ENCODE data around the gene PRDM11.

DNA sequence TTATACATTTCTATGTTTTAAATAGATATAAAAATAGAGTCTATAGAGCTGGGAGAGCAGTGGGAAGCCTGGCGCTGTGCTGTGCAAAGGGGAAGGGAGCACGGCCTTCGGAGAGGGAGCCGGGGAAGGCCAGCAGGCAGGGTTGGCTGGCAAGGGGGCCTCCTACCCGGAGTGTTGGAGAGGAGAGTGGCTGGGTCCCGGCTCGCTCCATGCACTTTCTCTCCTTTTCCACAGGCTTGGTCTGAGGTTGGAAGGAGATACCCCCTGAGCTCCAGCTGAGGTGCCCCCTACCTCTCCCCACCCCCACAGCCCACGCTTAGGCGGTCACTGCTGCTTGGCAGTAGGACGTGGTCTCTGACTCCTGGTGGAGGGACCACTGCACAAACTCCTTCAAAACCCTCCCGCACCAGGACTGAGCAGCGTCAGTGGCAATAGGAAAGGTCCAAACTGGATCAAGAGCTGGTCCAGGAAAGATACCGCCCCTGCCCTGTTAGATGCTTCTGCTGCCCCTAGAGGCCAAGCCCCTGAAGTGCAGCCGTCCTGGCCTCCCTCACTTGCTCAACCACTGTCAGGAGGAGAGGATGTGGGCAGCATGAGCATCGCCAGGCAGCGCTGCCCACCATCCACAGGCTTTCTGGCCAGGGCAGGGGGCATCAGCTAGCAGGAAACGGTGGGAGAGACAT lies 86.8 kb downstream of the PRDM11 start:
- TF ChIP-seq, protein P1, sequence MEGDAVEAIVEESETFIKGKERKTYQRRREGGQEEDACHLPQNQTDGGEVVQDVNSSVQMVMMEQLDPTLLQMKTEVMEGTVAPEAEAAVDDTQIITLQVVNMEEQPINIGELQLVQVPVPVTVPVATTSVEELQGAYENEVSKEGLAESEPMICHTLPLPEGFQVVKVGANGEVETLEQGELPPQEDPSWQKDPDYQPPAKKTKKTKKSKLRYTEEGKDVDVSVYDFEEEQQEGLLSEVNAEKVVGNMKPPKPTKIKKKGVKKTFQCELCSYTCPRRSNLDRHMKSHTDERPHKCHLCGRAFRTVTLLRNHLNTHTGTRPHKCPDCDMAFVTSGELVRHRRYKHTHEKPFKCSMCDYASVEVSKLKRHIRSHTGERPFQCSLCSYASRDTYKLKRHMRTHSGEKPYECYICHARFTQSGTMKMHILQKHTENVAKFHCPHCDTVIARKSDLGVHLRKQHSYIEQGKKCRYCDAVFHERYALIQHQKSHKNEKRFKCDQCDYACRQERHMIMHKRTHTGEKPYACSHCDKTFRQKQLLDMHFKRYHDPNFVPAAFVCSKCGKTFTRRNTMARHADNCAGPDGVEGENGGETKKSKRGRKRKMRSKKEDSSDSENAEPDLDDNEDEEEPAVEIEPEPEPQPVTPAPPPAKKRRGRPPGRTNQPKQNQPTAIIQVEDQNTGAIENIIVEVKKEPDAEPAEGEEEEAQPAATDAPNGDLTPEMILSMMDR (IDR thresholded peaks at IDR 0.05 in 8 of 11, conservative IDR thresholded peaks at IDR 0.05 in 3 of 11) = peak; percentile 50 to 90 (median 80)
- TF ChIP-seq POLR2A (IDR thresholded peaks at IDR 0.05) = no peak

Measured in spleen (tissue), 7 donors.